Parathyroid adenoma (tissue), 2 donors: ENCODE measurements around the gene CACYBP.

Experiments used
- H2AFZ ChIP-seq: fragments of 300-600 bp; sonication (generic); one replicate; pipeline ENCODE4 v1.7.0; 2017; ENCODE audit warnings: antibody characterized with exemption, mild to moderate bottlenecking
- H3K27ac ChIP-seq: fragments of 300-600 bp; sonication (generic); one replicate; pipeline ENCODE4 v1.7.0; 2017
- H3K27me3 ChIP-seq: fragments of 300-600 bp; sonication (generic); one replicate; pipeline ENCODE4 v1.7.0; 2017; ENCODE audit warnings: low read length; ENCODE audit not compliant: control insufficient read depth, insufficient read depth
- H3K36me3 ChIP-seq: fragments of 300-600 bp; sonication (generic); one replicate; pipeline ENCODE4 v1.7.0; 2017; ENCODE audit warnings: low read length; ENCODE audit not compliant: control insufficient read depth, insufficient read depth
- H3K4me1 ChIP-seq: fragments of 300-600 bp; sonication (generic); one replicate; pipeline ENCODE4 v1.7.0; 2017; ENCODE audit warnings: control low read depth
- H3K4me2 ChIP-seq: fragments of 300-600 bp; sonication (generic); one replicate; pipeline ENCODE4 v1.7.0; 2017; ENCODE audit warnings: low read length
- H3K4me3 ChIP-seq: fragments of 300-600 bp; sonication (generic); one replicate; pipeline ENCODE4 v1.7.0; 2017; ENCODE audit warnings: low read depth, low read length
- H3K79me2 ChIP-seq: fragments of 300-600 bp; sonication (generic); one replicate; pipeline ENCODE4 v1.7.0; 2017; ENCODE audit warnings: control low read depth
- H3K9ac ChIP-seq: fragments of 300-600 bp; sonication (generic); one replicate; pipeline ENCODE4 v1.7.0; 2017; ENCODE audit warnings: mild to moderate bottlenecking
- H3K9me3 ChIP-seq: fragments of 300-600 bp; sonication (generic); one replicate; pipeline ENCODE4 v1.7.0; 2017; ENCODE audit warnings: low read length; ENCODE audit not compliant: control insufficient read depth
- CTCF ChIP-seq: fragments of 300-600 bp; sonication (generic); IDR thresholded peaks from one replicate; pipeline ENCODE4 v1.7.0; 2017; ENCODE audit warnings: antibody characterized with exemption, mild to moderate bottlenecking
- donor health status: primary hyperparathyroidism.

The CACYBP gene

GRCh38 chr1:174958396-174958795, 41.4 kb upstream of the CACYBP start:
- no peak overlapping the region for H3K27ac ChIP-seq
- no peak overlapping the region for H3K9ac ChIP-seq
- H3K79me2 ChIP-seq = no peaks in the 10 kb centered on the region
- no peaks in the 10 kb centered on the region for H3K36me3 ChIP-seq
- no peak for TF ChIP-seq CTCF
- no peak overlapping the region for H3K4me3 ChIP-seq
- H3K4me2 ChIP-seq = no peak overlapping the region
- peaks cover 10% of the 10 kb centered on the region for H3K4me1 ChIP-seq
- no peaks in the 10 kb centered on the region for H3K27me3 ChIP-seq
- no peaks in the 10 kb centered on the region for H3K9me3 ChIP-seq
- no peak overlapping the region for H2AFZ ChIP-seq

- no peak overlapping the region for H3K9ac ChIP-seq
- no peak for TF ChIP-seq CTCF
- no peak overlapping the region for H3K27ac ChIP-seq
- H3K4me2 ChIP-seq = no peak overlapping the region
- no peaks in the 10 kb centered on the region for H3K27me3 ChIP-seq
- H2AFZ ChIP-seq = no peak overlapping the region
- H3K36me3 ChIP-seq = no peaks in the 10 kb centered on the region
- H3K4me3 ChIP-seq = no peak overlapping the region
- H3K79me2 ChIP-seq = no peaks in the 10 kb centered on the region
- H3K9me3 ChIP-seq = no peaks in the 10 kb centered on the region
- peaks cover 10% of the 10 kb centered on the region for H3K4me1 ChIP-seq
Measured at GRCh38 chr1:174960362-174960761, 39.4 kb upstream of the CACYBP start.

- Histone ChIP-seq H3K27ac (peak overlapping the region; percentile 76), H3K36me3 (no peaks in the 10 kb centered on the region), H3K4me1 (peaks cover 19% of the 10 kb centered on the region), H3K79me2 (no peaks in the 10 kb centered on the region), H3K9me3 (no peaks in the 10 kb centered on the region), H2AFZ (peak overlapping the region; percentile 31), H3K9ac (no peak overlapping the region), H3K4me2 (no peak overlapping the region), H3K27me3 (no peaks in the 10 kb centered on the region), H3K4me3 (no peak overlapping the region)
- TF ChIP-seq CTCF = no peak
Measured at GRCh38 chr1:174963529-174964125, 36.1 kb upstream of the CACYBP start.

- no peak for TF ChIP-seq CTCF
- Histone ChIP-seq H3K4me2 (no peak overlapping the region), H3K27me3 (no peaks in the 10 kb centered on the region), H3K4me3 (no peak overlapping the region), H3K9ac (no peak overlapping the region), H3K4me1 (peaks cover 19% of the 10 kb centered on the region), H3K27ac (peak overlapping the region; percentile 76), H2AFZ (peak overlapping the region; percentile 31), H3K9me3 (no peaks in the 10 kb centered on the region), H3K79me2 (no peaks in the 10 kb centered on the region), H3K36me3 (no peaks in the 10 kb centered on the region)
Measured at GRCh38 chr1:174964261-174964971, 35.3 kb upstream of the CACYBP start.

DNA sequence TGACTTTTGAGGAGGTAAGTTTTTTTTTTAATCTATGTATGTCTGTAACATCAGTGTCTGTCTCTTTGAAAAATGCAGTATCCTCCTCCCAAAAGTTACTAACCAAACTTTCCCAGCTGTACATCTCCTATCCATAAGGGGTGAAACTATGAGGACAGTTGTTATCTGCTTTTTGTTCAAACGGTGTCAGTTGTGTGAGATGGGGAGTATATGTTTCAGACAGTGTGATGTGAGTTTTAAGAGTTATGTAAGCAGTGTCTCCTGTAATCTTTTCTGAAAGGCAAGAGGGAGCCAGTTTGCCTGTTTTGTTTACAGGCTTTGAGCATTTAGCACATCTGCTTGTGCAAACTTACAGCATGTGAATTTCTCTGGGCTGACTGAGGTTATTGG, 34.8 kb upstream of the CACYBP start:
- Histone ChIP-seq H3K27ac (peak overlapping the region; percentile 76), H3K36me3 (no peaks in the 10 kb centered on the region), H3K27me3 (no peaks in the 10 kb centered on the region), H3K9me3 (no peaks in the 10 kb centered on the region), H3K4me2 (no peak overlapping the region), H3K79me2 (no peaks in the 10 kb centered on the region), H3K4me3 (no peak overlapping the region), H3K9ac (no peak overlapping the region), H3K4me1 (peaks cover 19% of the 10 kb centered on the region), H2AFZ (peak overlapping the region; percentile 76)
- TF ChIP-seq CTCF = no peak
